M059J (cell line): ENCODE measurements around the gene TOM1. TPM values are rescaled to one million over a fixed set of nuclear protein-coding genes. Genes with fewer than 3 reads are reported as not detected.

Experiments
- DNase-seq: peaks from one replicate; pipeline ENCODE4 v3.0.0-alpha.2; 2012; ENCODE audit warnings: low read depth
- total RNA-seq: library from RNA; depleted of rRNA; stranded (reverse); fragments of >200 nt; shearing (Covaris generic); gene quantifications from 2 replicates; pipeline ENCODE4 v1.2.3, GENCODE V29; 2014

TOM1 gene
- total RNA-seq, 1 experiment from 2014 or later = 21.4 TPM

- no peak for DNase-seq
Measured at GRCh38 chr22:35307372-35307771, 7.7 kb downstream of the TOM1 start.

GRCh38 chr22:35307892-35308291 lies 8.2 kb downstream of the TOM1 start:
- DNase-seq = no peak

GRCh38 chr22:35308480-35309021 lies 8.9 kb downstream of the TOM1 start:
- DNase-seq = no peak

- DNase-seq = no peak
Measured at GRCh38 chr22:35310556-35311550, 11.2 kb downstream of the TOM1 start.

GRCh38 chr22:35311551-35311999 lies 11.9 kb downstream of the TOM1 start:
- no peak for DNase-seq

GRCh38 chr22:35312198-35313059 lies 12.7 kb downstream of the TOM1 start:
- DNase-seq = peak; percentile 57

- DNase-seq = peak; percentile 91
Measured at GRCh38 chr22:35313311-35314121, 13.8 kb downstream of the TOM1 start.

GRCh38 chr22:35314161-35314942 lies 14.7 kb downstream of the TOM1 start:
- DNase-seq = no peak

- no peak for DNase-seq
Measured at GRCh38 chr22:35315141-35315854, 15.6 kb downstream of the TOM1 start.

- no peak for DNase-seq
Measured at GRCh38 chr22:35315855-35316745, 16.4 kb downstream of the TOM1 start.

- no peak for DNase-seq
Measured at GRCh38 chr22:35316751-35317150, 17.1 kb downstream of the TOM1 start.

GRCh38 chr22:35317680-35318290 lies 18.1 kb downstream of the TOM1 start:
- DNase-seq = no peak

- no peak for DNase-seq
Measured at GRCh38 chr22:35318346-35319215, 18.9 kb downstream of the TOM1 start.

GRCh38 chr22:35319244-35319985 lies 19.7 kb downstream of the TOM1 start:
- DNase-seq = no peak

GRCh38 chr22:35322126-35322525 lies 22.4 kb downstream of the TOM1 start:
- no peak for DNase-seq

- DNase-seq = no peak
Measured at GRCh38 chr22:35322893-35323292, 23.2 kb downstream of the TOM1 start.

GRCh38 chr22:35323305-35323704 lies 23.6 kb downstream of the TOM1 start:
- DNase-seq = no peak
